HCT116 (cell line): ENCODE results near the gene SORL1. TPM values are rescaled to one million over a fixed set of nuclear protein-coding genes. Genes with fewer than 3 reads are reported as not detected.

ENCODE experiments used
- ATAC-seq: fragments of 200-7000 bp; cut with Tn5 transposase; 2 replicates; pipeline ENCODE4 v1.9.1; 2020; ENCODE audit warnings: mild to moderate bottlenecking, moderate library complexity
- BruUV-seq: library from RNA; stranded (reverse); fragments of 400-500 nt; replicated peaks from 2 replicates; lab custom pipeline; 2021; lab: Mats Ljungman, UMichigan
- CTCF ChIA-PET: fragments of 300-600 bp; sonication (Branson Sonifier 250); formaldehyde crosslinking; loops from one replicate; lab custom pipeline; 2021; ENCODE audit warnings: antibody characterized with exemption; lab: Charles Lee
- POLR2A ChIA-PET: fragments of 300-600, 350-600 bp; sonication (Branson Sonifier 250); formaldehyde crosslinking; loops from one replicate; lab custom pipeline; 2021; ENCODE audit warnings: antibody characterized with exemption; lab: Charles Lee
- RAD21 ChIA-PET, 2 experiments: fragments of 300-600 bp; sonication (Branson Sonifier 250); formaldehyde crosslinking; loops; one replicate each; lab custom pipeline; 2023; ENCODE audit warnings: low total read pairs in 2 of 2; ENCODE audit not compliant: uncharacterized antibody in 2 of 2, unreplicated experiment in 2 of 2, low non-redundant PET in 1 of 2; lab: Charles Lee
- DNase-seq: peaks from one replicate; pipeline ENCODE4 v3.0.0-alpha.2; 2010; ENCODE audit warnings: low read depth, low spot score
- H2AFZ ChIP-seq: fragments of 200-600 bp; shearing (Covaris generic), sonication (generic); 2 replicates; pipeline ENCODE4 v1.6.1; 2017; ENCODE audit warnings: low read depth, mixed run types, mixed read lengths, antibody characterized with exemption, low read length; ENCODE audit not compliant: poor library complexity, severe bottlenecking
- H3K27ac ChIP-seq: 2 replicates; pipeline ENCODE4 v1.5.1; 2012; ENCODE audit warnings: low read depth, low read length
- H3K27me3 ChIP-seq: fragments of 200-600 bp; sonication (generic); 2 replicates; pipeline ENCODE4 v1.6.1; 2016; ENCODE audit warnings: mixed run types, low read length, mixed read lengths; ENCODE audit not compliant: insufficient read depth
- H3K36me3 ChIP-seq, 2 experiments: fragments of 200-500 bp in 1 of 2; fragments of 200-600 bp in 1 of 2; sonication (Bioruptor generic) in 1 of 2; sonication (generic) in 1 of 2; 2 replicates each; pipeline versions ENCODE4 v1.5.1 to v1.6.1; 2014 to 2016; ENCODE audit warnings: low read length in 2 of 2, inconsistent platforms in 1 of 2, mixed read lengths in 1 of 2, mixed run types in 1 of 2; ENCODE audit not compliant: insufficient read depth in 2 of 2, control insufficient read depth in 1 of 2
- H3K4me1 ChIP-seq, 2 experiments: fragments of 200-600 bp in 1 of 2; sonication (generic) in 1 of 2; 2 replicates each; pipeline versions ENCODE4 v1.5.1 to v1.6.1; 2012 to 2017; ENCODE audit warnings: low read length in 2 of 2, inconsistent platforms in 1 of 2, mild to moderate bottlenecking in 1 of 2, mixed read lengths in 1 of 2, mixed run types in 1 of 2, moderate library complexity in 1 of 2; ENCODE audit not compliant: insufficient read depth in 2 of 2, control insufficient read depth in 1 of 2
- H3K4me2 ChIP-seq: fragments of 200-600 bp; sonication (generic); 2 replicates; pipeline ENCODE4 v1.6.1; 2017; ENCODE audit warnings: mixed run types, low read length, mixed read lengths
- H3K4me3 ChIP-seq, 2 experiments: fragments of 200-600 bp in 1 of 2; sonication (generic) in 1 of 2; replicated peaks in 1 of 2; 2 replicates each; pipeline ENCODE4 v1.5.1; 2011 to 2016; ENCODE audit warnings: low read length in 2 of 2, control low read depth in 1 of 2, low read depth in 1 of 2, mild to moderate bottlenecking in 1 of 2, mixed read lengths in 1 of 2, mixed run types in 1 of 2
- H3K79me2 ChIP-seq: fragments of 200-600 bp; sonication (generic); 2 replicates; pipeline ENCODE4 v1.6.1; 2017; ENCODE audit warnings: mild to moderate bottlenecking, mixed run types, low read length, moderate library complexity, mixed read lengths; ENCODE audit not compliant: insufficient read depth
- H3K9ac ChIP-seq: fragments of 200-600 bp; sonication (generic); 2 replicates; pipeline ENCODE4 v1.6.1; 2016; ENCODE audit warnings: low read length, mixed read lengths
- H3K9me2 ChIP-seq: fragments of 200-600 bp; sonication (generic), shearing (Covaris generic); 2 replicates; pipeline ENCODE4 v1.6.1; 2017; ENCODE audit warnings: mixed run types, mild to moderate bottlenecking, moderate library complexity; ENCODE audit not compliant: insufficient read depth
- H3K9me3 ChIP-seq, 2 experiments: fragments of 200-500 bp in 1 of 2; fragments of 200-600 bp in 1 of 2; sonication (Bioruptor generic) in 1 of 2; sonication (generic) in 1 of 2; 2 replicates each; pipeline ENCODE4 v1.6.1; 2014 to 2017; ENCODE audit warnings: low read length in 2 of 2, mixed read lengths in 2 of 2, inconsistent platforms in 1 of 2, low read depth in 1 of 2, mild to moderate bottlenecking in 1 of 2, mixed run types in 1 of 2, moderate library complexity in 1 of 2; ENCODE audit not compliant: control insufficient read depth in 1 of 2, insufficient read depth in 1 of 2
- H4K20me1 ChIP-seq: fragments of 200-600 bp; sonication (generic), shearing (Covaris generic); 2 replicates; pipeline ENCODE4 v1.6.1; 2017; ENCODE audit warnings: mixed run types, mild to moderate bottlenecking, moderate library complexity; ENCODE audit not compliant: insufficient read depth
- ATF3 ChIP-seq: IDR thresholded peaks from 2 replicates; pipeline ENCODE4 v1.6.1; 2012
- CBX3 ChIP-seq: IDR thresholded peaks from 2 replicates; pipeline ENCODE4 v1.6.1; 2012; ENCODE audit warnings: low read depth
- CEBPB ChIP-seq: IDR thresholded peaks from 2 replicates; pipeline ENCODE4 v1.6.1; 2012; ENCODE audit warnings: low read depth
- CTCF ChIP-seq, 3 experiments: fragments of 200-600 bp in 1 of 3; sonication (generic) in 1 of 3; IDR thresholded peaks in 2 of 3; conservative IDR thresholded peaks in 1 of 3; 2 replicates each; pipeline ENCODE4 v1.5.1; 2012 to 2017; ENCODE audit warnings: low read depth in 2 of 3, low read length in 2 of 3, antibody characterized with exemption in 1 of 3, borderline replicate concordance in 1 of 3, control low read depth in 1 of 3, mild to moderate bottlenecking in 1 of 3, mixed read lengths in 1 of 3, mixed run types in 1 of 3, moderate library complexity in 1 of 3; ENCODE audit not compliant: insufficient read depth in 1 of 3
- EGR1 ChIP-seq: IDR thresholded peaks from 2 replicates; pipeline ENCODE4 v1.6.1; 2012; ENCODE audit warnings: low read depth
- EZH2phosphoT487 ChIP-seq: fragments of 200-600 bp; IDR thresholded peaks from 2 replicates; pipeline ENCODE4 v1.6.1; 2018; ENCODE audit warnings: antibody characterized with exemption, borderline replicate concordance
- FOSL1 ChIP-seq: IDR thresholded peaks from 2 replicates; pipeline ENCODE4 v1.6.1; 2012; ENCODE audit warnings: low read depth
- MAX ChIP-seq: IDR thresholded peaks from 2 replicates; pipeline ENCODE4 v1.6.1; 2012
- POLR2A ChIP-seq: IDR thresholded peaks from 2 replicates; pipeline ENCODE4 v1.7.0; 2011; ENCODE audit warnings: borderline replicate concordance; ENCODE audit not compliant: insufficient read depth, insufficient read length; ENCODE audit errors: extremely low read depth
- POLR2AphosphoS5 ChIP-seq: IDR thresholded peaks from 2 replicates; pipeline ENCODE4 v1.6.1; 2011; ENCODE audit warnings: mild to moderate bottlenecking, low read depth, low read length, moderate library complexity
- RAD21 ChIP-seq: IDR thresholded peaks from 2 replicates; pipeline ENCODE4 v1.6.1; 2012; ENCODE audit warnings: low read depth, mild to moderate bottlenecking
- SIN3A ChIP-seq: IDR thresholded peaks from 2 replicates; pipeline ENCODE4 v1.6.1; 2012; ENCODE audit warnings: low read depth
- SP1 ChIP-seq: IDR thresholded peaks from 2 replicates; pipeline ENCODE4 v1.6.1; 2012; ENCODE audit warnings: low read depth
- SRF ChIP-seq: IDR thresholded peaks from 2 replicates; pipeline ENCODE4 v1.6.1; 2012; ENCODE audit warnings: low read depth
- TCF7L2 ChIP-seq: IDR thresholded peaks from 2 replicates; pipeline ENCODE4 v1.7.0; 2011; ENCODE audit warnings: borderline replicate concordance, inconsistent platforms; ENCODE audit not compliant: insufficient read depth, insufficient read length; ENCODE audit errors: extremely low read depth
- ZBTB33 ChIP-seq: IDR thresholded peaks from 2 replicates; pipeline ENCODE4 v1.6.1; 2011; ENCODE audit warnings: mild to moderate bottlenecking, low read length, moderate library complexity; ENCODE audit not compliant: insufficient replicate concordance; ENCODE audit errors: extremely low read depth
- ZFX ChIP-seq: fragments of 450-650 bp; IDR thresholded peaks from 2 replicates; pipeline ENCODE4 v1.6.1; 2017
- ZNF274 ChIP-seq: fragments of 200-500 bp; sonication (Bioruptor generic); IDR thresholded peaks from 2 replicates; pipeline ENCODE4 v1.6.1; 2014; ENCODE audit warnings: mild to moderate bottlenecking, low read depth, low read length, inconsistent platforms
- intact Hi-C: fragments of 100-400 bp; cut with micrococcal nuclease; formaldehyde crosslinking; loops from 2 replicates; pipeline ENCODE4 v1.10.0; 2022
- total RNA-seq: library from RNA; stranded (reverse); gene quantifications from one replicate; pipeline ENCODE4 v1.2.1, GENCODE V29; 2021; ENCODE audit not compliant: unreplicated experiment

The SORL1 gene
- total RNA-seq, 1 experiment from 2014 or later, result 17.4 TPM

- Histone ChIP-seq H2AFZ (no peak overlapping the region), H3K79me2 (no peaks in the 10 kb centered on the region), H3K27ac (no peak overlapping the region), H3K4me2 (no peak overlapping the region), H3K9me3 (no peaks in the 10 kb centered on the region), H3K9ac (no peak overlapping the region), H3K4me3 (no peak overlapping the region), H4K20me1 (no peaks in the 10 kb centered on the region), H3K36me3 (no peaks in the 10 kb centered on the region), H3K4me1 (no peaks in the 10 kb centered on the region), H3K27me3 (no peaks in the 10 kb centered on the region), H3K9me2 (no peaks in the 10 kb centered on the region)
- intact Hi-C loops, result no loop called here
- ChIA-PET POLR2A (no interaction called here), CTCF (no interaction called here), RAD21 (no interaction called here)
- no peak for ATAC-seq
- DNase-seq, result no peak
- TF ChIP-seq ZFX, result no peak
- TF ChIP-seq POLR2A, result no peak
- no peak for TF ChIP-seq CTCF (IDR thresholded peaks at IDR 0.05 in 2 of 3, conservative IDR thresholded peaks at IDR 0.05 in 1 of 3; ENCODE audit: borderline replicate concordance in 1 of 3, insufficient read depth in 1 of 3, low read depth in 2 of 3, low read length in 2 of 3)
- TF ChIP-seq TCF7L2, result no peak
- TF ChIP-seq POLR2AphosphoS5, result no peak
- no peak for TF ChIP-seq EGR1
- no peak for TF ChIP-seq CBX3
- TF ChIP-seq EZH2phosphoT487, result no peak
- no peak for TF ChIP-seq ZBTB33
- no peak for TF ChIP-seq RAD21
- TF ChIP-seq SRF, result no peak
- no peak for TF ChIP-seq ZNF274
- no peak for TF ChIP-seq SIN3A
- no peak for TF ChIP-seq CEBPB
- TF ChIP-seq MAX, result no peak
- no peak for TF ChIP-seq SP1
- TF ChIP-seq FOSL1, result no peak
- no peak for TF ChIP-seq ATF3
- BruUV-seq, result no TSS peak
Observed at GRCh38 chr11:121499405-121499804, 47.3 kb downstream of the SORL1 start.
